22Rv1 (cell line): Measurements from ENCODE around the gene PRIMA1.

ENCODE experiments used
- ZFX ChIP-seq: fragments of 450-650 bp; IDR thresholded peaks from 2 replicates; pipeline ENCODE4 v1.6.1; 2017; ENCODE audit warnings: antibody characterized with exemption, borderline replicate concordance
- TF ChIP-seq, protein P1 (sequence below): fragments of 450-650 bp; IDR thresholded peaks from 2 replicates; pipeline ENCODE4 v1.5.1; 2017; ENCODE audit warnings: mild to moderate bottlenecking

DNA sequence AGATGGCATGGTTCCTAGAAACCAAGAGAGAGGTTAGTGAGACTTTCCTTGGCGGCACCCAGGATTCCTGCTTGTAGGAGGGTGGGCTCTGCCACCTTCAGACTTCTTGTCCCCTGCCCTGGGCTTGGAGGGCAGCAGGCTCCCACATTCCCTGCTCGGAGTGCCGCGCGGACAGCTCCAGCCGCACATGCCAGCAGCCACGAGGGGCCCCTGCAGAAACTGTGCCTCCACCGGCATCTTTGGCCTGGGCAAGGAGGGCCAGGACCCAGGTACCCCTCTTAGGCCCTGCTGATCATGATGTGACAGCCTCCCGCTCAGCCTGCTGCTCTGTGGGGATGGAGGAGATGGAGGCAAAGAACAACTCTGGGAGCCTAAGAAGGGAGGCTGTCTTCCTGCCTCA, 62.3 kb downstream of the PRIMA1 start:
- TF ChIP-seq, protein P1, sequence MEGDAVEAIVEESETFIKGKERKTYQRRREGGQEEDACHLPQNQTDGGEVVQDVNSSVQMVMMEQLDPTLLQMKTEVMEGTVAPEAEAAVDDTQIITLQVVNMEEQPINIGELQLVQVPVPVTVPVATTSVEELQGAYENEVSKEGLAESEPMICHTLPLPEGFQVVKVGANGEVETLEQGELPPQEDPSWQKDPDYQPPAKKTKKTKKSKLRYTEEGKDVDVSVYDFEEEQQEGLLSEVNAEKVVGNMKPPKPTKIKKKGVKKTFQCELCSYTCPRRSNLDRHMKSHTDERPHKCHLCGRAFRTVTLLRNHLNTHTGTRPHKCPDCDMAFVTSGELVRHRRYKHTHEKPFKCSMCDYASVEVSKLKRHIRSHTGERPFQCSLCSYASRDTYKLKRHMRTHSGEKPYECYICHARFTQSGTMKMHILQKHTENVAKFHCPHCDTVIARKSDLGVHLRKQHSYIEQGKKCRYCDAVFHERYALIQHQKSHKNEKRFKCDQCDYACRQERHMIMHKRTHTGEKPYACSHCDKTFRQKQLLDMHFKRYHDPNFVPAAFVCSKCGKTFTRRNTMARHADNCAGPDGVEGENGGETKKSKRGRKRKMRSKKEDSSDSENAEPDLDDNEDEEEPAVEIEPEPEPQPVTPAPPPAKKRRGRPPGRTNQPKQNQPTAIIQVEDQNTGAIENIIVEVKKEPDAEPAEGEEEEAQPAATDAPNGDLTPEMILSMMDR, result no peak
- no peak for TF ChIP-seq ZFX
